ENCODE results near the gene EPAS1.

The EPAS1 gene

GRCh38 chr2:46323730-46324129, 26.5 kb downstream of the EPAS1 start:
- DNase-seq (ENCODE audit: low read depth) = no peak

DNA sequence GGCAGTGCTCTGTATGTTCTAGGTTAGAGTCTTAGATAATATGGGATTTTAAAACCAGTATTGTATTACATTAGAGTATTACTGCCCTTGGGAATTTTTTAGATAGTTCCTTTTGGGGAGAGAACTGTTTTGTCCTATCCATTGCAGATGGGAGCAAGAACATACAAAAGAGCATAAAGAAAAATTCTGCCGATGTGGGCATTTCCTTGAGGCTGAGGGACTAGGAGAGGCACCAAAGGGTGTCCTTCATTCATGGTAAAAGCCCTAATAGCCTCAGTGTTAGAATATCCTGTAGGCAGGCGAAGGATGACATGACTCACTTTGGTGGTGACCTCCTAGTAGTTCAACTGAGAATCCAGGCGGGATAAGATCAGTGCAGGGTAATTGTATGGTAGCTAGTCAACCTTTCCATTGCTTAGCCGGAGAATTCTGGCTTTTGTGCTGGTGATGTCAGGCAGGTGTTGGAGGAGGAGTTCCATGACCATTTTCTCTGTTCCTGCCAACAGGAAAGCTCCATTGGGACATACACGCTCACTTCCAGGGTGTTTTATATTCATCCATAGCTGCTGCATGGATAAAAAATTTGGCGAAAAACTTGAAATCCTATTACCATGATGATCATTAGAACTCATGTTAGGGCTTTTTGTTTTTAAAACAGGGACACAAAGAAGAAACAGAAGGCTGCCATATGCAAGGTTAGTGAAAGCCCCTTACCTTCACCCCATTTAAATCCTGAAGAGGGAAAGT, 28.1 kb downstream of the EPAS1 start:
- no peak for DNase-seq (ENCODE audit: low read depth)

DNA sequence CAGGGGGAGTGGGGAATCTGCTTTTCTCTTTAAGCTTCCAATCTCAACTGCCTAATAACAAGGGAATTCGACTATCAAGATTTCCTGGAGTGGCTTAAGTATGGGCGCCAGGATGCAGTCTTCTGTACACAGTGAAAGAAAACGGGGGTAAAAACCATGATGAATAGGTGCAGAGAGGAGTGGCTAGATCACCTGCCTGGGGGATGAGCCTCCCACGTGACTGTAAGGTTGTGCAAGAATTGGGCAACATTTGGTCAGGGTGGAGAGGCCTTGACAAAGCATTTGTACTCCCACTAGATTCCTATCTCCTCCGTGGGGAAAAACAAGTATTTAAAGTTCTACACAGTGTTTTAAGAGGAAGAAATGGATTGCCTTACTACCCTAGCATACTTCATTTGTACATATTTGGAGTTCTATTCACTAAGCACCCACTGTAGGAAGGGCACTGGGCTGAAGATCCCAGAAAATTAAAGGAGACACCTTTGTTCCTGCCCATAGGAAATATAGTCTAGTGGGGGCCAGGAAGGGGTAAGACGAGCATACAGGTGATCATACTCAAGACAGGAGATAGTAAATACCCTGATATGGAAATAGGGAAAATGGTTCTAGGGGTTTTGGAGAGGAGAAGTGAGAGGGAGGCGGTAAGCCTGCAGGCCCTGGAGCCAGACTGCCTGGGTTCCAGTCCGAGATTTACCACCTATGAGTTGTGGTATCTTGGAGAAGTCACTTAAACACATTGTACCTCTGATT, 29.2 kb downstream of the EPAS1 start:
- no peak for DNase-seq (ENCODE audit: low read depth)

- DNase-seq (ENCODE audit: low read depth) = no peak
These were observed 30.4 kb downstream of the EPAS1 start for GRCh38 chr2:46327627-46328026.

DNA sequence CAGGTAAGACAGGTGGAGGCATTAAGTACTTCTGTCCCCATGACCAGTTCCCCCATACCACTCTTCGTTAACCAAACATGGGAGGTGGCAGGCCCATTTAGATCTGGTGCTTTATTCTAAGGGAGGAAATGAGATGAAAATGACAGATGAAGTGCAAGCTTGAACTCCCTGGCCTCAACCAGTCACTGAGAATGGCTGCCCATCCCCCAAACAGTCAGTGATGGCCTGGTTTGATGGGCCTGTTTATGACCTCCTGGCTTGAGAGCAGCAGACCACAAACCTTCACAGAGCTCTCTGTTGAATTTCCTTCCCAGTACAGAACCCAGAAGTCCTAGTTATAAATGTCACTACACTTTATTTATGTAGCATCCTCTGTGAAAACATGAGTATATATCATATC, 31.1 kb downstream of the EPAS1 start:
- no peak for DNase-seq (ENCODE audit: low read depth)

- DNase-seq (ENCODE audit: low read depth) = no peak
These were observed 31.6 kb downstream of the EPAS1 start for GRCh38 chr2:46328829-46329228.

- no peak for DNase-seq (ENCODE audit: low read depth)
These were observed 32.1 kb downstream of the EPAS1 start for GRCh38 chr2:46329340-46329739.

DNA sequence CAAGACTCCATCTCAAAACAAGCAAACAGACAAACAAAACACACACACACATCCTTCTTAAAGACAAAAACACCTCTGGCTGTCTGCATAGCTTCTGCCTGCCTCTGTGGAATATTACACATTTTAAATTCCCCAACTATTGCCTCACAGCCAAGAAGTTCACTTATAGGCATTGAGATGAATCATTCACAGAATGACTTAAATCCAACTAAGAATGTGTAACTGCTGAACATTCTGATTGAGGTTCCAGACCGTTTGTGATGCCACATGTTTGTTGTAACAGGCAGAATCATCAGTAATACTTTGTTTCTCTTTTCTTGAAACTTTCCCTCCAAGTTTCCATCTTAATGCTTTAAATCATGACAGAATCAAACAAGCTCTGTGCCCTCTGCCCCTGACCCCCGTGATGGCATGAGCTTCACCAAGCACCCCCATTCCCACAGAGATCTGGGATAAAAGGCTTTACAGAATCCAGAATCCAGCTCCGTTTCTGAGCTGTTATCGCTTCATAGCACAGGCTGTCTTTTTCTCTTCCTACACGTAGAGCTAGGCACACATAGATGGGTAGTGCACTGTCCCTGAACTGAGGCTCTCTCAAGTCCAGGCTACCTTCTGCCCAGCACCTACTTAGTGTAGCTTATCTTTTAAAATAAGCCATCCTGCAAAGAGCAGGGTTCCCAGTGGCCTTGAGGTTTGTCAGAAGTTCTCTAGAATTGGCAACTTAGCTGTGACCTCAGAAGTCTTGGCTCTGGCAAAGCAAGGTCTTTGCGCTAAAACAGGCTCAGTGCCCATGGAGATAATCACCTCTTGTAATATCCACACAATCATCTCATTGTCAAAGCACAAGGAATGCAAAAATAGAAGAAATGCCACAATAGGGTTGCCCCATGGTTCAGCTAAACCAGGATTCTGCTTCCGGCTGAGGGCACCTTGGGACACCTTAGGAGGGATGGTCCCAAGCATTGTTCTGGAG, 32.9 kb downstream of the EPAS1 start:
- DNase-seq (ENCODE audit: low read depth) = no peak

- no peak for DNase-seq (ENCODE audit: low read depth)
These were observed 34.0 kb downstream of the EPAS1 start for GRCh38 chr2:46331109-46331766.

DNA sequence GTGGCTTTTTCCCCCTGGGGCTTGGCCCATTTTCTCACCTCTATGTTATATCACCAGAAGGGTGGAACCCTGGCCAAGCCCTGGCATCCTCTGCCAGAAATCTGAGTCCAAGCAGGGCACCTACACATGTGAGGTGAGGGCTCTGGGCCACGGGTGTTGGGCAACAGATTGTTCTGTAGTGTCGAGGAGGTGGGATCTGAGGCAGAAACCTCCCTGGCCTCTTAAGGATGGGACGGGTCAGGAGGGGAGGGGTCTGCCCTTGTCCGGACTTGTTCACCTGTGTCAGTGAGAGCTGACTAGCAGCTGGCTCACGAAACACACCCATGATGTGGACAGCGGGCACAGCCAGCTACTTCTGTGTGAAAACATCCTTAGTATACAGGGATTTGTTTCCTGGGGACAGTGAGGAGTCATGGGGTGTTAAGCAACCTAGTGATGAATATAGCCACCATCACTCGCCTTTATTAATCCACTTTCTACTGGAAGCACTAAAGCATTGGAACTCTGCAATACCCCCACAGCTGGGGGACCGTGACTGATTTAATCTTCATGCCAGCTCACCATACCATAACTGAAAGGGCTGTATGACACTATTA, 35.6 kb downstream of the EPAS1 start:
- no peak for DNase-seq (ENCODE audit: low read depth)

DNA sequence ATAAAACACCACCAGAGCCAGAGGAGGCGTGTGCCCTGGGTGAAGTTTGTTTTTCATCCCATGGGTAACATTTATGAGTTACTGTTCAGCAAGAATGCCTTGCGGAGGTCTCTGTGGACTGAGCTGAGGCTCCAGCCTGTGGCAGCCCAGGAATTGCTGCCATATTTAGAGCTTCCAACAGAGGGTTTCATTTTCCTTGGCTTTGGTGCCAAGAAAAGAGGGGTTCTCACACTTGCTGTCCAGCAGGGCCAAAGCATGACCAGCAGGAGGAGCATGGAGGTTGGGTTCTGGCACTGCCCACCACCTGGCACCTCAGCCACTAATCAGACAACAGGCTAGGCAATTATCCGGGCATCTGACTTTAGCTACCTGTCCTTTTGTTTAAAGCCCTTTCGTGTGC, 36.7 kb downstream of the EPAS1 start:
- no peak for DNase-seq (ENCODE audit: low read depth)

DNA sequence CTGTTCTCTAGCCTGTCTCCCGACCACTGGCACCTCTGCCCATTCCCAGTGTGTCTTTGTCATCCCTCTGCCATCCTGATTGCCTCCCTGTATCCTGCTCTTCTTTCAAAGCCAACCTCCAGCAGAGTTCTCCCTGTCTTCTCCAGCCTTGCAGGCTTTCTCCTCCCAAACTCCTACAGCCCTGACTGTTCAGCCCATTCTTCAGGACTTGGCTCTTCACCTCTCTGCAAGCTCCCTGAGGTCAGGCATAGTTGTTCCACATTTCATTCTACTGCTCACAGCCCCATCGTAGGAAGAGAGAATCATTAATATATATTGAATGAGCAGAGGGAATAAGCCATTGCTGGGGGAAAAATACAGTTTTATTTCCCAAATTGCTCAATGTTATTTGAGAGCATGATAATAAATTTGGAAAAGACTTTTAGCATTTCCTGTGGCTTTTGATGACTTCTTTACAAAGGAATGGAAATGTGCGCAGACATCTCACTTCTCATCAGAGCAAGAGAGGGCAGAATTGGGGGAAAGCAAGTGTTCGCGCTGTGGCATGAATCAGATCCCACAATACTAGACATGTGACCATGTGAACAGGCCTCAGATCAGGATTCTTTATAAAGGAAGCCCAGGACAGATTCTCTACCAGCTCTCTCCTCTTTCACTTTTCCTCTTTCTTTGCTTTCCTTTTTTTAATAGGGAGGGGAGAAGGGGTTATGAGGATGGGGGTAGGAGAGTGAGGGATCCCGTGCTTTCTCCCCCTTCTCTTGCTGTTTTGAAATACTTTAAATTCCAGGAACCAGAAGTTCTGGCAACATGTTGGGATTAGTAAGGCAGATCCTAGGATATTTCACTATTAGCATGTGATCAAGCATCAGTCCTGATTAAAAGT, 37.4 kb downstream of the EPAS1 start:
- DNase-seq (ENCODE audit: low read depth) = no peak

DNA sequence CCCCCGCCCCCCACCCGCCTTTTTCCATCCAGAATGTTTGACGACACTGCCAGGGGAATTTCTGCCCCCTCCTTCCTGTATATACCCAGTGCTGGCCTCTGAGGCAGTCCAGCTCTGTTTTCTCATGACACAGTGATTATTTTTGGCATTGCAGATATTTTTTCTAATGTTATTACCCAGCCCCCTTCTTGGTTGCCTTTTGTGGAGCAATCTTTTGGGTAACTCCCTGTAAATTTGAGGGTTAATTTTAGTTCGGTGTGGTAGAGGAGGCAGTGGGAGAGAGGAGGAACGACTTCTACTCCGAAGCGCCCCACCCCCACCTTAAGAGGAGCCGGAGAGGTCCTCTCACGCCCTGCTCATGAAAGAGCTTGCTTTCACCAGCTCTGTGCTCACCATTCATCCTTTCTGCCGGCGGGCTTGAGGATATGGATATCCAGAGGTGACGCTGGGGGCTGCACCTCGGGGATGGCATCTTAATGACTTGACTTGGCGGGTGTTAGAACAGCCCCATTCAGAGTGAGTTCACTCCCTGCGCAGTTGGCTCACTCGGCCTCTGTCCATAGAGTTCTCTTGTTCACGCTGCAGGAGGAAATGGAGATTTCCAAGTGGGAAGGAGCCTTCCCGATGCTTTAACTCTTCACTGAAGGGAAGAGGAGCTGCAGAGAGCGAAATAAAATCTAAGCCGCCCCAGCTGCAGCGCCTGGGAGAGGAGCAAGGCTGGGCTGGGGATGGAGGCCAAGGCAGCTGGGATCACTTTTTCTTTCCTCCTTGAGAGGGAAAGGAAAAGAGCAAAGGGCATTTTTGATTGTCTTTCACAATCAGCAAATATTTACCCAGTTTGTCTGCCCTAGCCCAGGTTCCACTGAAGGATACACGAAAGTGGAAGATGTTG, 38.4 kb downstream of the EPAS1 start:
- no peak for DNase-seq (ENCODE audit: low read depth)

GRCh38 chr2:46336283-46336959, 39.2 kb downstream of the EPAS1 start:
- DNase-seq (ENCODE audit: low read depth) = no peak

- no peak for DNase-seq (ENCODE audit: low read depth)
These were observed 40.2 kb downstream of the EPAS1 start for GRCh38 chr2:46337208-46337994.

GRCh38 chr2:46338674-46339073, 41.5 kb downstream of the EPAS1 start:
- no peak for DNase-seq (ENCODE audit: low read depth)

GRCh38 chr2:46339200-46339599, 42.0 kb downstream of the EPAS1 start:
- no peak for DNase-seq (ENCODE audit: low read depth)

Measured in activated T-cell treated with anti-CD3 and anti-CD28 coated beads for 48 hours (primary cell).